Fibroblast of skin of scalp (primary cell): ENCODE results near the gene ZNF532.

Experiments
- DNase-seq: peaks from one replicate; pipeline ENCODE4 v3.0.0-alpha.2; 2013

The ZNF532 gene

GRCh38 chr18:58949031-58949430 lies 84.4 kb downstream of the ZNF532 start:
- DNase-seq, result no peak

DNA sequence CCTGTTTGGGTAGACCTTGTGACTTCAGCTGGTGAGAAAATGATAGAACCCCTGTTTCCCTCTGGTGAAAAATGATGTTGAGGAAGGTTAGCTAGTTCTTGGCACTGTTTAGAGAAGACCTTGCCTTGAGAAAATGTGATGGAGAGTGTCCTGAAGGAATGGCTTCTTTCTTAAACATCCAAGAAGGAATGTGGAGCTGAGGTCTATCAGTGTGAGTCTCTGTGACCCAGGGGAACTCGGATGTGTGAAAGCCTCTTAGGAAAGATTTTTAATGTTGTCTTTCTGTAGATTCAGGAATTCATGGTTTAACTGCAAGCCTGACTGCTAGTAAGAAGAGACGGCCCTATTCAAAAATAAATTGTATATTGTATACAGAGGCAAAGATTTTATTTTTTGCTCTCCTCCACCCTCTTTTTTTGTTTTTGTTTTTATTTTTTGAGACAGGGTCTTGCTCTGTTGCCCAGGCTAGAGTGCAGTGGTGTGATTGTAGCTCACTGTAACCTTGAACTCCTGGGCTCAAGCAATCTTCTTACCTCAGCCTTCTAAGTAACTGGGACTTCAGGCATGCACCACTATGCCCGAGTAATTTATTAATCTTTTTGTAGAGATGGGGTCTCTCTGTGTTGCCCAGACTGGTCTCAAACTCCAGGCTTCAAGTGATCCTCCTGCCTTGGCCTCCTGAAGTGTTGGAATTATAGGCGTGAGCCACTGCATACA lies 87.5 kb downstream of the ZNF532 start:
- peak; percentile 75 for DNase-seq

- DNase-seq, result peak; percentile 80
Observed at GRCh38 chr18:58952858-58953257, 88.2 kb downstream of the ZNF532 start.

GRCh38 chr18:58953627-58954026 lies 89.0 kb downstream of the ZNF532 start:
- DNase-seq, result no peak

DNA sequence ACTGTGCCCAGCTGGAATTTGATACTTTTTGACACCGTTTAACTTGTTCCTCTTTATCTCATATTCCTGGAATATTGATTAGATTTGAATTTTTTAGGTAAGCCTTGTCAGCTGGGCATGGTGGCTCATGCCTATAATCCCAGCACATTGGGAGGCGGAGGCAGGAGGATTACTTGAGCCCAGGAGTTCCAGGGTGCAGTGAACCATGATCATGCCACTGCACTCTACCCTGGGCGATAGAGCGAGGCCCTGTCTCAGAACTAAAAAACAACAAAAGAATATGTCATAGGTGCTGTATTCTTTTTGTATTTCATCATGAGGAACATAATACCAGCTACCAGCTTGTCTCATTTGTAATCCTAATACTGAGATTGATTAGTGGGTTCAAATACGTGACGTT lies 90.3 kb downstream of the ZNF532 start:
- DNase-seq, result no peak

DNA sequence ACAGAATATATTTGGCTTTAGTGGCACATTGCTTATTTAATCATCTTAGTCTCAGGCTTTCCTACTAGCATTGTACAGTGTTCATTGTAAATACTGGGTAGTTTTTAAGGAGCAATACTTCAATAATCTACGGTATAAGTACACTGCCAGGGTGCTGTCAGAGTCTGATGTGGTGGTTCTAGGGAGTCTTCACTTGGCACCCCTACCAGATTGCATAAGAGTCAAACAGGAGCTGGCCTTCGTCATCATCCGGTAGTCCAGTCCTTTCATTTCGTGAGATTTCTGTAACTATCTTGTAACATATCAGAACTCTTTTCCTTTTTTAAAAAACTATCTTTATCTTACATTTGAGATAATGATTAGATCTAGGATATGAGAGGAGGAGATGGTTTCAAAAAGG lies 91.1 kb downstream of the ZNF532 start:
- no peak for DNase-seq

- DNase-seq, result no peak
Observed at GRCh38 chr18:58958628-58959027, 94.0 kb downstream of the ZNF532 start.

- no peak for DNase-seq
Observed at GRCh38 chr18:58960508-58960907, 95.8 kb downstream of the ZNF532 start.

- DNase-seq, result no peak
Observed at GRCh38 chr18:58960946-58961722, 96.5 kb downstream of the ZNF532 start.

DNA sequence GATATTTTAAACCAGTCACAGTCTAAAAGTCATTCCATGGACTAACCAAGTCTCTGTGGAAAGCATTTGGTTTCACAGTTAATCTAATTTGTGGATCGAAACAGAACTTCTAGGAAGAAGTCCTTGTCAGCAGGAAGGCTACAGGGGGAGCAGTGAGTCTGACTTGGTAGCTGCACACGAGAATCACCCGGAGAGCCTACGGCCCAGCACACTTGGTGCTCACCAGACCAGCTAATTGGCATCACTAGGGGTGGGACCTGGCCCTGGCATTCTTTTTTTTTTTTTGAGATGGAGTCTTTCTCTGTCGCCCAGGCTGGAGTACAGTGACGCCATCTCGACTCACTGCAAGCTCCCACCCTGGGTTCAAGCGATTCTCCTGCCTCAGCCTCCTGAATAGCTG lies 97.7 kb downstream of the ZNF532 start:
- no peak for DNase-seq

DNA sequence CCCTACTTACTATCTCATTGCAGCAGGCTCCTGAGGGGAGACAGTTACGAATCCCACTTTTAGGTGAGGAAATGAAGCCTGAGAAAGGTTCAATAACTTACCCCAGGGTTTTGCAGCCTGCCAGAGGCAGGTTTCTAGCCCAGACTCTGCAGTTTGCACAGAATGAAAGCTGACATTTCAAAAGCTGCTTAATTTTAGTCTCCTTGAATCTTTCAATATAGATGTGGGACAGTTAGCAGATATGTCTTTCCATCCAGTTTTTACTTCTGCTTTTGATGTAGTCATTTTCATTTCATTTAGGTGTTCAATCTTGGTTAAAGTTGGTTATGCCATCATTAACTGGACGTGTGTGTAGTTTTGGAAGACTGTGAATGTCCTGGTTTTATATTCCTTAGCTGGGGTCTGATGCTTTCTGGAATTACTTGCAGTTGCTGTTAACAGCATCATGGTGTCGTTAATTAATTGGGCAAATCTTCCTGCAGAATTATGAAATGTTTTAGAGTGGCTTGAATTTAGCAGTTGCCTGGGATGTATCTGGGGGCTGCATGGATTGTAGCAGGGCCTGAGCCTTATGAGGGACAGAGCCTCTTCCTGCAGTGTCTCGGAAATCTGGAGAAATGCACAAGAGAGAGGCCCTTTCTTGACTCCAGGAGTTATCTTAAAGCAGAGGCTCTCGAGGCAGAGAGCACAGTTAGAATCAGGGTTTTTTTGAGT lies 100.8 kb downstream of the ZNF532 start:
- no peak for DNase-seq

DNA sequence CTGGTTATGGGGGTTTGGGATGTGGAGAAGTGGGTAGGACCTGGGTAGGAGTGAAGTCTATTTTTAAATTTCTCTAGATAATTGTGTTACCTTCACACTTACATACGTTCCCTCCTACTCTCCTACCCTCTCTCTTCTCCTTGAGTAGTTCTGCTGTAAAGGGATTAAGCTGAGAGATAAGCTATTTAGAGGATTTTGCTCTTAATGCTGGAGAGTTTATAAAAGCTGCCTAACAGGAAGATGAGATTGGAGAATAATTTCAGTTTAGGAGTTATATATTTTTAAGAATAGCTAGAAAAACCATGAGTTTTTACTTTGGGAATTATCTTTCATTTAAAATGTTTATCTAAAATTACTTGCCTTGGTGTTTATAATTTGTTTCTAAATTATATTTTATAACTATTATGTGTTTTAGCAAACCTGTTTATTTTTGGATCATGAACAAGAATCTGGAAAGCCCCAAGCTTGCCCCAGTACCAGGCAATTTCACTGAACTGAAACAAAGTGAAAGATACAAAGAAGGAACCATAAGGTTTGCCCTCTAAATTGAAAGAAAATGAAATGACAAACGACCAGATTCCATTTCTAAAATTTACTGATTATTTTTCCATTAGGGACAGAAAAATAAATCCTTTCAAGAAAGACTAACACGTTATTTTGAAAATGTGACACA lies 101.5 kb downstream of the ZNF532 start:
- no peak for DNase-seq

GRCh38 chr18:58966704-58967103 lies 102.0 kb downstream of the ZNF532 start:
- no peak for DNase-seq

DNA sequence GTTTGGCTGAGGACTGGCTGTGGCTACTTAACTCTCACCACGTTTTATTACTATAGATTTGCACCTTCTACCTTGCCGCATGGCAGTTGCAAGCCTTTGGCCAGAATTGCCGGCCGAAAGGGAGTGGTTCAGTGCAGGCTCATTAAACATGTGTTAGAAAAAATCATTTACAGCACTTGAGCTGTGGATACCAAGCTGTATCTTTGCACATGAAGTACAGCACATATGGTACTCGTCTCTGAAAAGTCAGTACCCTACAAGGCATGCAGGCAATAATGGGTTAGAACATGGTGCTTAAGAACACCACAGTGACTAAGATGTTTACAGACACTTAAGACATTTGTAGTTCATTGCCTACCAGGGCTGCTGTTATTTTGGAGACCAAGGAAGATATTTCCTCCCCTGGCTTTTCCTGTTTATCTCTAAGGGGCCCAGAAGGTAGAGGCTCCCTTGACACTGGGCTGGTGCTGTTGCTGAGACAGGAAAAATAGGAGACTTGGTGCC lies 103.1 kb downstream of the ZNF532 start:
- no peak for DNase-seq

GRCh38 chr18:58970943-58971790 lies 106.5 kb downstream of the ZNF532 start:
- DNase-seq, result no peak

- no peak for DNase-seq
Observed at GRCh38 chr18:58975296-58975695, 110.6 kb downstream of the ZNF532 start.

GRCh38 chr18:58975781-58976180 lies 111.1 kb downstream of the ZNF532 start:
- no peak for DNase-seq

DNA sequence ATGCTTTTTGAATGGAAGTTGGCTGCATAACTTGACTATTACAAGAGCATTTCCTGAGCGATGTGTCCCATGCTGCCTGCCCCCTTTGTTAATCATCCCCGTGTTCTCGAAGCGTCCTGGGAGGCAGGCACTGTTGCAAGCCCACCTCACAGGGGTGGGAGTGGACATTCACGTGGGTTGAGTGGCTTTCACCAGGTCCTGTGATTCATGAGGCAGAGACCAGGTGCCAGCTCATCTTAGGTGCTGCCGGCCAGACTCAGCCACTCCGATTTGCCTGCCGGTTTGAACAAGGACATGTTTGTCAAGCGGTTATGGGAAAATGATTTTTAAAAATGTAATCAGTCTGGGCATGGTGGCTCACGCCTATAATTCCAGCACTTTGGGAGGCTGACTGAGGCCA lies 112.5 kb downstream of the ZNF532 start:
- no peak for DNase-seq

DNA sequence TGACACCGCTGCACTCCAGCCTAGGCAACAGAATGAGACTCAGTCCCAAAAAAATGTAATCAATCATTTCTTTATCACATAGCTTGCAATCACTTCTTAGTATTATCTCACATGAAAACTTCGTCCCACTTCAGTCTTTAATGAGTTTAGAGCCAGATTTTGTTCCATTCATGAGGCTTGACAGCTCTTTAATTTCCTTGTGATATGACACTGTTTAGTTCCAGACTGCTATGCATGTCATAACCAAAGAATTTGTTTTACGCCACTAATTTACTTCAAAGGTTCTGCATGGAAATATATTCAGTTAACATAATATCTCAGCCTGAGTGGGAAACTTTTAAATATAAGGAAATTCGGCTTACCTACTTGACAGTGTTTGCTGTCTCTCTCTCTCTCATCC lies 113.1 kb downstream of the ZNF532 start:
- no peak for DNase-seq

- no peak for DNase-seq
Observed at GRCh38 chr18:58978916-58979315, 114.2 kb downstream of the ZNF532 start.

DNA sequence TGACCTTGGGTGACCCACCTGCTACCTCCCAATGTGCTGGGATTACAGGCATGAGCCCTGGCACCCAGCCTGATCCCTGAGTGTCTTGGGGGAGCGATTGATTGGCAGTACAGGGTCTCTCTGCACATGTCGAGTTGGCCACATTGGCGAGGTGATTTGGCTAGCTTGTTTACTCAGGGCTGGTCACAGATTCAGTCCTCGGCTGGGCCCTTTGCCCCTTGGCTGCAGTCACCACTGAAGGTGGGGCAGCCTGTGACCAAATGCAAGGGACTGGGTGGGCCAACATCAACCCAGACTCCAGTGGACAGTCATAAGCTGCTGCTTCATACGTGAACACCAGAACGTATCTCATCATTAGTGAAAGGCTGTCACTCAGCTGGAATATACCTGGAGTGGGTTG lies 114.9 kb downstream of the ZNF532 start:
- DNase-seq, result no peak

GRCh38 chr18:58980991-58981390 lies 116.3 kb downstream of the ZNF532 start:
- no peak for DNase-seq
